NCI-H2081 (cell line): Measurements from ENCODE around the gene NCF2.
"Not testable (repeated sequence)": the region's sequence is repeated elsewhere in the genome, so short reads cannot be mapped to it uniquely, and the experiment has no call there.

ENCODE experiments used
- DNase-seq, 2 experiments: peaks; one replicate each; lab custom pipeline; 2025; lab: John Stamatoyannopoulos, UW

NCF2 gene

GRCh38 chr1:183590244-183591191, at the start of gene NCF2:
NCF2 (minus strand) TSS chr1:183590459; CDS start chr1:183590329, 130 bp downstream.
- no peak for DNase-seq

GRCh38 chr1:183638649-183639387, 48.6 kb upstream of the NCF2 start:
- no peak for DNase-seq

GRCh38 chr1:183636783-183637182, 46.5 kb upstream of the NCF2 start:
- DNase-seq: no peak

- no peak for DNase-seq
Measured at GRCh38 chr1:183636334-183636682, 46.0 kb upstream of the NCF2 start.

GRCh38 chr1:183635606-183636333, 45.5 kb upstream of the NCF2 start, which contains the start of gene ARPC5:
ARPC5 (minus strand) TSS chr1:183635783; CDS start chr1:183635659, 124 bp downstream.
- peak; percentile 98 to 99 for DNase-seq

- no peak for DNase-seq
Measured at GRCh38 chr1:183635099-183635605, 44.9 kb upstream of the NCF2 start.

GRCh38 chr1:183634429-183635065, 44.3 kb upstream of the NCF2 start:
- no peak for DNase-seq

GRCh38 chr1:183633676-183634343, 43.6 kb upstream of the NCF2 start:
- peak in 1 of 2 experiments; percentile 59 for DNase-seq

GRCh38 chr1:183632964-183633363, 42.7 kb upstream of the NCF2 start:
- peak in 1 of 2 experiments; percentile 17 for DNase-seq

- no peak for DNase-seq
Measured at GRCh38 chr1:183632114-183632513, 41.9 kb upstream of the NCF2 start.

- no peak for DNase-seq
Measured at GRCh38 chr1:183630748-183631147, 40.5 kb upstream of the NCF2 start.

GRCh38 chr1:183628537-183628936, 38.3 kb upstream of the NCF2 start:
- no peak for DNase-seq

- DNase-seq: not testable (repeated sequence)
Measured at GRCh38 chr1:183626236-183626635, 36.0 kb upstream of the NCF2 start.

- peak; percentile 60 to 63 for DNase-seq
Measured at GRCh38 chr1:183622884-183623785, 32.9 kb upstream of the NCF2 start.

- DNase-seq: no peak
Measured at GRCh38 chr1:183622013-183622412, 31.8 kb upstream of the NCF2 start.

- no peak for DNase-seq
Measured at GRCh38 chr1:183620311-183620710, 30.1 kb upstream of the NCF2 start.

- no peak for DNase-seq
Measured at GRCh38 chr1:183619781-183620180, 29.5 kb upstream of the NCF2 start.

GRCh38 chr1:183618202-183618601, 27.9 kb upstream of the NCF2 start:
- DNase-seq: not testable (repeated sequence)

- DNase-seq: not testable (repeated sequence)
Measured at GRCh38 chr1:183612975-183613374, 22.7 kb upstream of the NCF2 start.

- DNase-seq: no peak
Measured at GRCh38 chr1:183612407-183612806, 22.1 kb upstream of the NCF2 start.
